ENCODE measurements around the gene IRS1.

IRS1 gene

GRCh38 chr2:226759768-226760167, 39.9 kb downstream of the IRS1 start:
- no peak for TF ChIP-seq CTCF (IDR thresholded peaks at IDR 0.05; ENCODE audit: low read depth, low read length)
- no peak overlapping the region for H3K4me3 ChIP-seq (replicated peaks in 1 of 2; ENCODE audit: low read depth in 2 of 2, low read length in 2 of 2)
- no peak for DNase-seq (ENCODE audit: low read depth in 2 of 2)

DNA sequence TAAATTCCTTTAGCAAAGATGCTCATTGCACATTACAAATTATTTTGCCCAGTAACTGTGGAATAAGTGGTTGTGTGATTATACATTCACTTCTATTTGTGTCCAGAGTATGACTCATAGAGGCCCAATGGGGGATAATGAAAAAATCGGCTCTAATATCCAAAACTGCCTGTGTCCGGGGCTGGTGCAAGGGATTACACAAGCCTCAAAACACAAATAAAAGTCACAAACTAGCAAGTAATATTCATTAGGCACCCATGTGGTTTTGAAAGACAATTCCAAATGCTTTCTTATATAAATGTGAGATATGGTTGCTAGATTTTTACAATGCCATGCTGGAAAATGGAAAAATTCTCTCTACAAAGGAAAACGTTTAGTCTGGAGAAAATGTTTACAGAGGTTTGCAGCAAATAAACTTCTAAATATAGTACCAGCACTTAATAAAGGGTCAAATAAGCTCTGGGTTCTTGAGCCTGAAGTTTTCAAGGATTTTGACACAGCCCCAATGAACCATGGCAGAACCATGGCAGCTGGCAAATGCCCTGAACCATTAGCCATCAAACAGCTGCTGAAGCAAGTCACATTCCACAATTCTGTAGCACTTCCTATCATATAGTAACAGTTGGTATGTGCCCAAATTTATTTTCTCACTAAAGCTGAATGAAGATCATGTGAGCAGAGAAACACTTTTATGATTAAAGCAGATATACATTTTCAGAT, 40.5 kb downstream of the IRS1 start:
- H3K4me3 ChIP-seq (replicated peaks in 1 of 2; ENCODE audit: low read depth in 2 of 2, low read length in 2 of 2) = no peak overlapping the region
- no peak for TF ChIP-seq CTCF (IDR thresholded peaks at IDR 0.05; ENCODE audit: low read depth, low read length)
- DNase-seq (ENCODE audit: low read depth in 2 of 2) = peak; percentile 79 to 88

- peak; percentile 15 to 90 for DNase-seq (ENCODE audit: low read depth in 2 of 2)
- no peak for TF ChIP-seq CTCF (IDR thresholded peaks at IDR 0.05; ENCODE audit: low read depth, low read length)
- no peak overlapping the region for H3K4me3 ChIP-seq (replicated peaks in 1 of 2; ENCODE audit: low read depth in 2 of 2, low read length in 2 of 2)
Measured at GRCh38 chr2:226756131-226756530, 43.5 kb downstream of the IRS1 start.

DNA sequence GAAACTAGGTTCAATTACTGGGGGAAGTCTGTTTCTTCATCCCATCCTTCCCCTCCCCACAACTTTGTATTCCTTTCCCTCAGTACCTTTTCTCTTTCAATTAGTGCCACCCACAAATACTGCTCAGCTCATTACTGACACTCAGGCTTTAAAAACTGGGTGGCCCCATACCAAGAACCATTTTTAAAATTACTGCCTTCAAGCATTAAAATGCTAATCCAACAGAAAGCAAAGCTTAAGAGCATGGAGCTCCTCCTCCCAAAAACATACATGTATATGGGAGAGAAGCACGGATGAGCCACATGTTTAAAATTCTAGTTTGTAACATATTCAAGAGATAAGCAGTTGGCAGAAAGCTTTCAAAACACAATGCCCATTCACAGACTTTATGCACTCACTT, 44.0 kb downstream of the IRS1 start:
- H3K4me3 ChIP-seq (replicated peaks in 1 of 2; ENCODE audit: low read depth in 2 of 2, low read length in 2 of 2) = no peak overlapping the region
- TF ChIP-seq CTCF (IDR thresholded peaks at IDR 0.05; ENCODE audit: low read depth, low read length) = no peak
- DNase-seq (ENCODE audit: low read depth in 2 of 2) = peak in 1 of 2 donors; percentile 16

- peak; percentile 42 to 72 for DNase-seq (ENCODE audit: low read depth in 2 of 2)
- no peak overlapping the region for H3K4me3 ChIP-seq (replicated peaks in 1 of 2; ENCODE audit: low read depth in 2 of 2, low read length in 2 of 2)
- TF ChIP-seq CTCF (IDR thresholded peaks at IDR 0.05; ENCODE audit: low read depth, low read length) = no peak
Measured at GRCh38 chr2:226754821-226755604, 44.6 kb downstream of the IRS1 start.

DNA sequence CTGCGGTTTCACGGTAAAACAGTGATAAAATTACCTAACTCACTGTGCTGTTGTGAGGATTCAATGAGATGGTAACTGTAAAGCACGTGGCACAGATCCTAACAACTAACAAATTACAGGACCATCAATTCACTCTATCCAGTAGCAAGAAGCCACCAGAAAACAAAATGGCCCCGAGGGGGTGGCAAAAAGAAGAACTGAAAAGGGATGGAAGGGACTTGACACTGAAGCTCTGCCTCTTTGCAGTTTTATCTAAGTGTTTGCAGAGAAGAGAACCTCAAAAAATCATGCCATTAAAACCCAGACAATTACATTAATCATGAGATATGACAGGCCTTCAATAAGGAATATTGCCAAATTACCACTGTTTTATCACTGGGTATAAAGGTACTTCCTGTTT, 46.7 kb downstream of the IRS1 start:
- no peak for DNase-seq (ENCODE audit: low read depth in 2 of 2)
- H3K4me3 ChIP-seq (replicated peaks in 1 of 2; ENCODE audit: low read depth in 2 of 2, low read length in 2 of 2) = no peak overlapping the region
- no peak for TF ChIP-seq CTCF (IDR thresholded peaks at IDR 0.05; ENCODE audit: low read depth, low read length)

Measured in cardiac fibroblast (primary cell).